ENCODE measurements around the gene GULP1. TPM values are rescaled to one million over a fixed set of nuclear protein-coding genes. Genes with fewer than 3 reads are reported as not detected.

GULP1 gene
- total RNA-seq, 1 experiment from 2014 or later, result 140 TPM

GRCh38 chr2:188319838-188320237 is 28.2 kb downstream of the GULP1 start:
- H3K14ac ChIP-seq (ENCODE audit: insufficient read depth, low read length), result no peak overlapping the region; the same call in 1 of the 2 replicates
- H3K27ac ChIP-seq (ENCODE audit: insufficient read length, low read depth, low read length), result no peak overlapping the region
- H3K79me2 ChIP-seq (ENCODE audit: insufficient read depth, low read length), result peaks cover 38% of the 10 kb centered on the region; the same call in 1 of the 2 replicates
- no peak overlapping the region for H2BK120ac ChIP-seq (ENCODE audit: low read depth, low read length, poor library complexity, severe bottlenecking)
- no peak overlapping the region for H3T11ph ChIP-seq (ENCODE audit: low read length)
- H4K91ac ChIP-seq (ENCODE audit: insufficient read length, low read depth, low read length), result no peak overlapping the region
- H4K5ac ChIP-seq (ENCODE audit: insufficient read length, low read depth, low read length), result no peak overlapping the region
- H2BK12ac ChIP-seq (ENCODE audit: insufficient read length, low read depth, low read length), result no peak overlapping the region
- no peak overlapping the region for H4K8ac ChIP-seq (replicated peaks; ENCODE audit: insufficient read length, low read depth, low read length)
- Mint-ChIP-seq H3K27me3 (ENCODE audit: low read depth) (no peaks in the 10 kb centered on the region), H3K4me3 (no peak overlapping the region), H3K27ac (peak overlapping the region in 1 of 3 experiments; percentile 28; a peak in 1 of 7 replicates), H3K36me3 (ENCODE audit: insufficient read depth in 1 of 3, low read depth in 3 of 3) (peaks cover 0 to 4% (median 2%) of the 10 kb centered on the region in 3 experiments; a peak in 4 of 7 replicates), H3K4me1 (peaks cover 61 to 64% of the 10 kb centered on the region in 2 experiments), H3K9me3 (no peaks in the 10 kb centered on the region; a peak in 1 of 5 replicates)
- no peak overlapping the region for H3K23ac ChIP-seq (ENCODE audit: insufficient read length, low read depth, low read length)
- peaks cover 10% of the 10 kb centered on the region; the same call in 1 of the 2 replicates for H3K4me1 ChIP-seq (ENCODE audit: insufficient read depth, low read length)
- no peaks in the 10 kb centered on the region for H4K20me1 ChIP-seq (ENCODE audit: control insufficient read depth, insufficient read depth, insufficient read length)
- no peak overlapping the region for H2BK5ac ChIP-seq (ENCODE audit: insufficient read length, low read length)
- no peak overlapping the region for H3K4ac ChIP-seq (ENCODE audit: low read depth, low read length)
- H3K9ac ChIP-seq (ENCODE audit: extremely low read depth, insufficient read length, low read length), result no peak overlapping the region
- H3K18ac ChIP-seq (ENCODE audit: insufficient read length, low read depth, low read length), result no peak overlapping the region
- TF ChIP-seq, protein P1, sequence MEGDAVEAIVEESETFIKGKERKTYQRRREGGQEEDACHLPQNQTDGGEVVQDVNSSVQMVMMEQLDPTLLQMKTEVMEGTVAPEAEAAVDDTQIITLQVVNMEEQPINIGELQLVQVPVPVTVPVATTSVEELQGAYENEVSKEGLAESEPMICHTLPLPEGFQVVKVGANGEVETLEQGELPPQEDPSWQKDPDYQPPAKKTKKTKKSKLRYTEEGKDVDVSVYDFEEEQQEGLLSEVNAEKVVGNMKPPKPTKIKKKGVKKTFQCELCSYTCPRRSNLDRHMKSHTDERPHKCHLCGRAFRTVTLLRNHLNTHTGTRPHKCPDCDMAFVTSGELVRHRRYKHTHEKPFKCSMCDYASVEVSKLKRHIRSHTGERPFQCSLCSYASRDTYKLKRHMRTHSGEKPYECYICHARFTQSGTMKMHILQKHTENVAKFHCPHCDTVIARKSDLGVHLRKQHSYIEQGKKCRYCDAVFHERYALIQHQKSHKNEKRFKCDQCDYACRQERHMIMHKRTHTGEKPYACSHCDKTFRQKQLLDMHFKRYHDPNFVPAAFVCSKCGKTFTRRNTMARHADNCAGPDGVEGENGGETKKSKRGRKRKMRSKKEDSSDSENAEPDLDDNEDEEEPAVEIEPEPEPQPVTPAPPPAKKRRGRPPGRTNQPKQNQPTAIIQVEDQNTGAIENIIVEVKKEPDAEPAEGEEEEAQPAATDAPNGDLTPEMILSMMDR (conservative IDR thresholded peaks at IDR 0.05), result peak; percentile 47
- no peak overlapping the region for H2AK5ac ChIP-seq (ENCODE audit: insufficient read length, low read length)
- no peak overlapping the region for H2BK20ac ChIP-seq (ENCODE audit: low read depth, low read length, poor library complexity, severe bottlenecking)
- no peak overlapping the region for H3K56ac ChIP-seq (ENCODE audit: insufficient read length, low read depth, low read length)
- no peaks in the 10 kb centered on the region for H3K9me3 ChIP-seq (ENCODE audit: control insufficient read depth, low read depth, low read length)
- no peak overlapping the region for H3K4me2 ChIP-seq (ENCODE audit: insufficient read depth, insufficient read length, low read length)
- WGBS (ENCODE audit: extremely low coverage, insufficient read length, low lambda C conversion rate), result no CpG with 5 or more reads among the region's 1 CpG
- H3K79me1 ChIP-seq (ENCODE audit: insufficient read depth, low read depth, low read length, poor library complexity, severe bottlenecking), result peaks cover 6% of the 10 kb centered on the region
- DNase-seq, result no peak
- H2AFZ ChIP-seq (ENCODE audit: low read length), result no peak overlapping the region
- H3K27me3 ChIP-seq (ENCODE audit: insufficient read depth, low read length), result no peaks in the 10 kb centered on the region
- no peak overlapping the region for H2BK15ac ChIP-seq (ENCODE audit: low read depth, low read length)
- H3K23me2 ChIP-seq (ENCODE audit: insufficient read length, low read depth, low read length, poor library complexity, severe bottlenecking), result no peaks in the 10 kb centered on the region
